NCI-H187 treated with DMSO at 0.1 percent for 48 hours (cell line): ENCODE data around the gene PLA2G3.
A peak's percentile ranks its signal among the peaks of the same experiment; 100 is the strongest.
"Not testable (repeated sequence)": the region's sequence is repeated elsewhere in the genome, so short reads cannot be mapped to it uniquely, and the experiment has no call there.

Experiments used
- DNase-seq: peaks from one replicate; lab custom pipeline; 2025; lab: John Stamatoyannopoulos, UW

Gene PLA2G3, protein sequence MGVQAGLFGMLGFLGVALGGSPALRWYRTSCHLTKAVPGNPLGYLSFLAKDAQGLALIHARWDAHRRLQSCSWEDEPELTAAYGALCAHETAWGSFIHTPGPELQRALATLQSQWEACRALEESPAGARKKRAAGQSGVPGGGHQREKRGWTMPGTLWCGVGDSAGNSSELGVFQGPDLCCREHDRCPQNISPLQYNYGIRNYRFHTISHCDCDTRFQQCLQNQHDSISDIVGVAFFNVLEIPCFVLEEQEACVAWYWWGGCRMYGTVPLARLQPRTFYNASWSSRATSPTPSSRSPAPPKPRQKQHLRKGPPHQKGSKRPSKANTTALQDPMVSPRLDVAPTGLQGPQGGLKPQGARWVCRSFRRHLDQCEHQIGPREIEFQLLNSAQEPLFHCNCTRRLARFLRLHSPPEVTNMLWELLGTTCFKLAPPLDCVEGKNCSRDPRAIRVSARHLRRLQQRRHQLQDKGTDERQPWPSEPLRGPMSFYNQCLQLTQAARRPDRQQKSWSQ

DNA sequence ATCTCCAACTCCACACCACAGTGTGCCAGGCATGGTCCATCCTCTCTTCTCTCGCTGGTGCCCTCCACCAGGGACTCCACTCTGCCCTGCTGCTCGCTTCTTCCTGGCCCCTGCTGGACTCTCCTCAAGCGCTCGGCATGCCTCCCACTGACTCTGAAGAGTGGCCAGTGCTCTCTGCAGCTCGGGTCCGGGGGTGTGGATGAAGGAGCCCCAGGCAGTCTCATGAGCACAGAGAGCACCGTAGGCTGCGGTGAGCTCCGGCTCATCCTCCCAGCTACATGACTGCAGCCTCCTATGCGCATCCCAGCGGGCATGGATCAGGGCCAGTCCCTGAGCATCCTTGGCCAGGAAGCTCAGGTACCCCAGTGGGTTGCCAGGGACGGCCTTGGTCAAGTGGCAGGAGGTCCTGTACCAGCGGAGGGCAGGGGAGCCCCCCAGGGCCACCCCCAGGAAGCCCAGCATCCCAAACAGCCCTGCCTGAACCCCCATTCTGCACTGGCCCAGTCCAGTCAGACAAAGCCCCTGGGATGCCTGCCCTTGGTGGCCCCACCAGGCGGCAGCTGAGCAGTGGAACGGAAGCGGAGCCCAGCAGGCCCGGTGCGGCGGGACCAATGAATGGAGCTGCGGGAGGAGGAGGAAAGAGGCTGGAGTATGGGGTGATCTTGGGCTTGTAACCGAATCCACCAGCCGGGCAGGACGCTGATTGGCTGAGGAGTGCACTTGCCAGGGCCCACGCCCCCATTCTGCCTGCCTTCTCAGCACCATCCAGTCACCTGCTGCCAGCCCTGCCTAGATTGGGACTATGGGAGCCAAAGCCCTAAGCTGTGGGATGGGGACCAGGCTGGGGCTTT lies at the start of gene PLA2G3:
Gene PLA2G3 (minus strand): TSS at position 643 of the 851 bp plus-strand sequence. CDS start 154 bp downstream, at position 489.
- DNase-seq: peak; percentile 4

DNA sequence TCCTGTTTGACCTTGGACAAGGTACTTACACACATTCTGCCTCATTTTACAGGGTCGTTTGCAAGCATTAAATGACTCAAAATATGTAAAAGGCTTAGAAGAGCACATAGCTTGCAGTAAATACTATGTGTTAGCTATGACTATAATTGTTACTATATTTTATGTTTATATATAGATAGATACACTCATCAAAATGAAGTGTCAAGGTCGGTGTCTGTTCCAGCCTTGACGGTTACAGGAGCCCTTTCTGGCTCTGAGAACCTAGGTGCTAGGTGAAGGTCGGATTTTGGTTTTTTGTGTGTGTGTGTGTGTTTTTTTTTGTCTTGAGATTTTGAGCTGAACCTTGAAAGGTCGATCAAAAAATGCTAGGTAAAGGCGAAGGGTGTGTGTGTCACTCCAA lies 47.3 kb upstream of the PLA2G3 start:
- no peak for DNase-seq

DNA sequence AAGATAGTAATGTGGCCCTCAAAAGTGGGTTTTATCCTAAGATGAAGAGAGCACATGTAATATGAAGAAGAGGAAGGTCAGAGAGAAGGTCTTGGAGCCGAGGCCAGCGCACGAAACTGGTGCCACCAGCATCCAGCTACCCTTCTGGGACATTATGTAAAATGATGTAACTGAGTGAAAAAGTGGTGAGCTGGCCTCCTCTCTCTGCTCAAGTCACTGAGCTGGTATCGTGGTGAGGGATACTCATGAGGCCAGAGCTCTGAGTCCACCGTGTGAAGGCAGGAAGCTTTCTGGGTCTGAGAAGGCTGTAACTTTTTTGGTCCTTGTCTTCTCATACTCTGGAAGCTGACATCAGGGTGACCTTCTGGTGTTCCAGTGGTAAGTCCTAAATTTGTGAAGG lies 44.7 kb upstream of the PLA2G3 start:
- DNase-seq: no peak

DNA sequence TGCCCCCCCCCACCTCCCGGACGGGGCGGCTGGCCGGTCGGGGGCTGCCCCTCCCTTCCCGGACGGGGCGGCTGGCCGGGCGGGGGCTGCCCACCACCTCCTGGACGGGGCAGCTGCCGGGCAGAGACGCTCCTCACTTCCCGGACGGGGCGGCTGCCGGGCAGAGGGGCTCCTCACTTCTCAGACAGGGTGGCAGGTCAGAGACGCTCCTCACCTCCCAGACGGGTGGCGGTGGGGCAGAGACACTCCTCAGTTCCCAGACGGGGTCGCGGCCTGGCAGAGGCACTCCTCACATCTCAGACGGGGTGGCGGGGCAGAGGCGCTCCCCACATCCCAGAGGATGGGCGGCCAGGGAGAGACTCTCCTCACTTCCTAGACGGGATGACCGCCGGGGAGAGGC lies 43.7 kb upstream of the PLA2G3 start:
- no peak for DNase-seq

DNA sequence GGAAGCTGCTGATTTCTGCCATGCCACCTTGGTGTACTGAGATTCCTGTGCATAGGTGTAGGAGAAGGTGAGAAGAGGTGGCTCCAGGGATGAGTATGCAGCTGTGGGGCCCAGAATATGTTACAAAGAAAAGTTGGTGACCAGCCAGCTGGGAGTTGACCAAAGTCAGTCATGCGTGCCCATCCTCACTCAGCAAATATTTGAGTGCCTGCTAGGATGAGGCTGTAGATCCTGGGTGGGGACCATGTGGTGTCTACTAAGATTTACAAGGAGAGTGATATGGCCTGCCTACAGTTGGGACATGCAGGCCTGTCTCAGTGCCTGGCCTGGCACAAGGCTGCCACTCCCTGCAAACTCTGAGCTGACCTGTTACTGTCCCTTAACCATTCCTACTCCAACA lies 39.0 kb upstream of the PLA2G3 start:
- no peak for DNase-seq

DNA sequence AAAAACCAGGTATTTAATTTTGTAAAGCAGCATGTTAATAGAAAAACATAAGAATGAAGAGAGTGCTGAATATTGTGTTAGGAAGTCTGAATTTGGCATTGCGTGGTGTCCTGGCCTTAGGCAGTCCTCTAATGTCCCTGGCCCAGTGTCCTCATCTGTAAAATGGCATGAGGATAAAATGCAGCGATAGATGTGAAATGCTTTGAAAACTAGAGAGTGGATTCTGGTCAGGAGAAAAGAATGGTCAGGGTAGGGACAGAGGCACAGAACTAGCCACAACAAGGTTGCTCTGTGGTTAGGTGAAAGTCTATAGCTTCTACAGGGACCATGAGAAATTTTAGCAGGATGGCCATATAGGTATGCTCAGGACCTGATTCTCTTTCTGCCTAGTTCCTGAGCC lies 38.6 kb upstream of the PLA2G3 start:
- DNase-seq: no peak

DNA sequence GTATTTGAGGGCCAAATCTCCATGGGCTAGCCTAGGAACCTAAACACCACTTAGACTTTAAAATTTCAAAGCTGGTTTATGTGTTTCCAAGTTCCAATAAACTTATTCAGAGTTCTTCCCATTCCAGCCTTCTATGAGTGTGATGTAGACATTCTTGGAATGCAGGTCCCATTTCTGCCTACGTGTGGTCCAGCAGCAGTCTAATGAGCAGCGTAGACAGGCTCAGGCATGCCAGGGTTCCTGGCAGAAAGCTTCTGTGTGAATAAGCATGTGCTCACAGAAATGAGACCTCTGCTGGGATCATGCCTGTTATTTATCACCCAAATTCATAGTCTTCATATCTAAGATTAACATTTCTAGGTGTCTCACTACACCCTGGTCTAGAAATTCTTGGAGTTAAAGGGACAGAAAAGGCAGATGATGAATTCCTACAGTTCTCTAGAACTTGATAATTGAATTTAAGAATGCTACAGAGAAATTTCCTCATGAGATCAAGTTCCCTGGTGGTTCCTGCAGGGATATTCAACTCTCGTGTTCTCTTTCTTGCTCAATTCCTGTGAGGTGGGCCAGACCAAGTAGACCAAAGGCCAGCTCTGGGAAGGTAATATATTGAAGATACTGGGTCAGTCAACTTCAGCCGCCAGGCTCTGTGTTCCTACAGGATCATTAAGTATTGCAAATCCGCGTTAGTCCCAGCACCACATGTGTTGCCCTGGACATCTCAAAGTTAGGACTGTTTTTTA lies 37.3 kb upstream of the PLA2G3 start:
- no peak for DNase-seq

DNA sequence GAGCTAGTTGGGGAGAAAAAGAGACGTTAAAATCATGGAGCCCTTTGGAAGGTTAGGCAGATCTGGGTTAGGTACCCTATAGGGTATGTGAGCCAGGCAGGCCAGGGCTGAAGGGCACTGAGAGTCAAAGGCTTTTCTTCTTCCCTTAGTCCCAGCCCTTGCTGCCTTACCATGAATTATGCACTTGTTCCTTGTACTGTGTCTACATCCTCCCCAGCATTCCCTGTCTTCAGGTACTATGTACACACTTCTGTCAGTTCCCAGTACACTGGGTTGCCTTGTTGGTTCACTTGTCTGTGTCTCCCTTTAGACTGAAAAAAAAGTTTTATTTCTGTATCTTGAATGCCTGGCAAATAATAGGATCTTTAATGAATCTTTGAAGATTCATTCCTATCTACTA lies 36.6 kb upstream of the PLA2G3 start:
- DNase-seq: no peak

DNA sequence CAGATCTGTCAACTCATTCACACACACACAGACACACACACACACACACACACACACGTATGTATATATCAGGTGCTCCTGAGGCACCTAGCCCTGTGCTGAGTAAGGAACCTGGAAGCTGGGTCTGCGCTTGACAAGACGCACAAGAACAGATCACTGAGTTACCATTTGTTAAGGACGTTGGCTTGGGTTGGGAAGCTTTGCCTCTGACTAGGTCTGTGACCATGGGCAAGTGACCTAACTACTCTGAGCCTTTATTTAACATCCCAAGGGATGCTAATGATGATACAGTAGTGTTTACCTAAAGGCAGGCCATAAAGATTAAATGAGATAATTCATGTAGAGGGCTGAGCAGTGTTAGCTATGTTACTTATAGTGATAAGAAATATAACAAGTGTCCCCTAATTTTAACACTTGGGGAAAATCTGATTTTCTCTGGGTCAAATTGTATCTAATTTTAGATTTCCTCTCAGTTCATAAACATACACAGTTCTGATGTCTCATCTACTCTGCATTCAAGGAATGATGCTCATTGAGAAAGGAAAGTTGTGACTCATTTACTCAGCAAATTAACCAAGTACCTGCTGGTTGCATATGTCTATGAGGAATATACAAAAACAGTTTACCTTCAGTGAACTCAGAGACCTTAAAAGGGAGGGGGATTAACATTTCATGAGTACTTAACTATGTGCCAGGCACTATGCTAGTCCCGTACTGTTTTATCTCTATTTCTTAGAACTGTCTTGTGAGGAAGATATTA lies 33.3 kb upstream of the PLA2G3 start:
- DNase-seq: no peak

DNA sequence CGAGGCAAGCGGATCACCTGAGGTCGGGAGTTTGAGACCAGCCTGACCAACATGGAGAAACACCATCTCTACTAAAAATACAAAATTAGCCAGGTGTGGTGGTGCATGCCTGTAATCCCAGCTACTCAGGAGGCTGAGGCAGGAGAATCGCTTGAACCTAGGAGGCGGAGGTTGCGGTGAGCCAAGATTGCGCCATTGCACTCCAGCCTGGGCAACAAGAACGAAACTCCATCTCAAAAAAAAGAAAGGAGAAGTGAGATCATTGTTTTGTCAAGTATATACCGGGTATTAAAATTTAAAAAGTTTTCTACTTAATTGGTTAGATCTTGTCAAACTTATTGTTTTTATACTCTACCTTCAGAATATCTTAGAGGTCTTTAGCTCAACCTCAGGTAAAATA lies 31.4 kb upstream of the PLA2G3 start:
- DNase-seq: not testable (repeated sequence)

DNA sequence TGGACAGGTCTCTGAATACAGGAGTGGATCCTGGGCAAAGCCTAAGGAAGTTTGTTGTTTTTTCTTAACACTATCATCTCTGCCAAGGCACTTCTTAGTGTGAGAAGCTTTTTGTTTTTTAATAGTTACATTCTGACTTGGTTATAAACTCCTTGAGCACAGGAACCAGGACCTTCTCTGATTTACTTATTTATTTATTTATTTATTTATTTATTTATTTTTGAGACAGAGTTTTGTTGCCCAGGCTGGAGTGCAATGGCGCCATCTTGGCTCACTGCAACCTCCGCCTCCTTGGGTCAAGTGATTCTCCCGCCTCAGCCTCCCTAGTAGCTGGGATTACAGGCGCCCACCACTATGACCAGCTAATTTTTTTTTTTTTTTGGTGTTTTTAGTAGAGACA lies 30.7 kb upstream of the PLA2G3 start:
- DNase-seq: no peak

DNA sequence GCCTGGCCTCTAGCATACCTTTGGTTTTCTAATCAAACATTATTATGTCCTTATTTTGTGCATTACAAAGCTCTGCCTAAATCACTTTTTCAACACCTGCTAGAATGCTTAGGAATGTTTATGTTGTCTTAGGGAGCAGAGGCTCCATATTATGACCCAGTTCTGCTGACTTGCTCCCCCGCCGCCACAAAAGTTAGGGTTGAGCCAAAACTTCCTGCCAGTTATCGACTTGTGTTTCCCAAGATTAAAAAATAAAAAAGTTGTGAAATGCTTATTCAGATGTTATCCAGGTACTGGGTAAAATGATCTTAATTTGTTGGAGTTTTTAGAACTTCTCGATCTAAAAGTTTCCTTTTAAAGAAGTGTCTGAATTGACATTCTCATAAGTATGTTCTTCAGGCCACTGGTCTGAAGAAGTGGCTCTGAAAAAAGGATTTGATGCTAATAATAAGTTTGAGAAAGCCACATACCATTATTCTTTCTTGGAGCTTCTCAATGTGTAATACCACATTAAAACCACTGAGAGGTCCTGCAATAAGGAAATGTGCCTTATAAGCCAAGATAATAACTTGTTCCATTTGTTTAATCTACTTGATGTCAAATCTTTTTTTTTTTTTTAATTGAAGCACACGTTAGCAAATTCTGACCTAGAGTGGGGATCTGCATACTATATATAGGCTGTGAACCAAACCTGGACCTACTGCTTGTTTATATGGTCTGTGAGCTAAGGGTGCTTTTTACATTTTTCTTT lies 21.9 kb upstream of the PLA2G3 start:
- no peak for DNase-seq

DNA sequence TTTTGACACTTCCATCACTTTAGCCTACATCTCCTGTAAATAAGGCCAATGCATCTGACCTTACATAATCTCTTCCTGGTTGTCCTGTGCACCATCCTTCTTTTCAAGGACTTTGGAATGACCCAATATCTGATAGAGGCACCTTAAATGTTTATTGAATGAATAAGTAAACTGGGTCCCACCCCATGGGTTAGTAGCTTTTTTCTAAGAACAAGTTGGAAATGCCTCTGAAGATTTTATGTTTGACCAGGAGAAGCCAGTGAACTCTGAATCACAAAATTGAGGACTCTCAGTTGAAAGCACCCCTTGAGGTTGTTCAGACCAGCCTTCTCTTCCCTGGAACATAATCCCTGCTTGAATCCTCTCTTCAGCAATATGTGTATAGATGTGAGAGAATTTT lies 21.1 kb upstream of the PLA2G3 start:
- DNase-seq: no peak

DNA sequence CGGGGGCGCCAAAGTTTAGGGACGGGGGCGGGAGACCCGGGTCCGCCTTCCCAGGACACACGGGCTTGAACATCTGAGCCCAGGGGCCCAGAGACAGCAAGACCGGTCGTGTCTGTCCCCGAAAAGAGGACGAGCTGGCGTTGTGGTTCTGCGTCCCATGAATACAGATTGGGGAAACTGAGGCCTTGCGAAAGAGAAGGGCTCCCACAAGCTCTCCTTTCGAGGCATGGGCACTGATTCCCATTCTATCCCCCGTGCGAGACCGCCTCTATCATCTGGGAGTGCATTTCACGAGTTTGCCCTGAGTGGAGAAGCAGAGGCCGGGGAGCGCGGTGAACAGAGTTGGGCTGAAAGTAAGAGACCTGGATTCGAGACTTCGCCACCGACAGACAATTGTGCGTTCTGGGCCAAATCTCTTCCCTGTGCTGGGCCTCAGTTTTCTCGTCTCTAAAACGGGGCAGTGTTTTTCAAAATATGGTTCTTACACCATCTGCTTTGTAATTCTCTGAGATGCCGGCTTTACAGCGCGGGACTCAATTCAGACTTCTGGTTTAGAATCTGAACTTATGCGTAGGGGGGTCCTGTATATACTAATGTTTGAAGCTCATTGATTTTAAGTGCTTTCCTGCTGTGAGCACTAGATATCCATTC lies 20.1 kb upstream of the PLA2G3 start:
- DNase-seq: no peak

DNA sequence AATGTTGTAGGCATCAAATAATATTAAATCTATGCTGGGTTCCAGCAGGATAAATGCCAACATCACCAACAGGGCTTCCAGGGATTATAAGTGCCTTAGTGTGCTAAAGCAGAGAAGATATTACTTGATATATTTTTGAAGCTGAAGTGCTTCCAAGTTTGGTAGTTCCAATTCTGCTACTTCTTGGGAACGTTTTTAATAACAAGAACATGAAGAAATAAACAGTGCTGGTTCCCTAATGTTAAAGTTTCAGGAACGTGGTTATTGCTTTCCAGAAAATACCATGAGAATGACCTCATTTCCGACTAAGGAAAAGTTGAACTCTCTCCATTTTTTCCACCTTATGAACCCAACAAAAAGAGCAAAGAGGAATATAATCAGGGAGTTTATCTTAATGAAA lies 15.1 kb upstream of the PLA2G3 start:
- no peak for DNase-seq

DNA sequence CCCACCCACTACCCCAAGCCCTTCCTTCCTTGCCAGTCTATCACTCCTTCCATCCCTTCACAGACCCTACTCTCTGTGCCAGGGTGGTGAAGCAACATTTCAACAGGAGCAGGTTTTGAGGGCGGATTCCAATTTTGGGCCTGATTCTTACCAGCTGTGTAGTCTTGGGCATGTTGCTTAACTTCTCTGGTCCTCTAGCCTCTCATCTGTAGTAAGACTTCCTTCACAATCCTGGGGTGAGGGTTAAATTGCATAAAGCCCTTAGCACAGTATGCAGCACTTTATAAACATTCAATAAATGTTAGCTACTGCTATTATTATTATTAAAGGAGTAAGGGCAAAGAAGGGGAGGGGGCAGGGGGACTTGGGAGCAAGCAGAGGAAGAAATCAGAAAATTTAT lies 14.7 kb upstream of the PLA2G3 start:
- DNase-seq: no peak

DNA sequence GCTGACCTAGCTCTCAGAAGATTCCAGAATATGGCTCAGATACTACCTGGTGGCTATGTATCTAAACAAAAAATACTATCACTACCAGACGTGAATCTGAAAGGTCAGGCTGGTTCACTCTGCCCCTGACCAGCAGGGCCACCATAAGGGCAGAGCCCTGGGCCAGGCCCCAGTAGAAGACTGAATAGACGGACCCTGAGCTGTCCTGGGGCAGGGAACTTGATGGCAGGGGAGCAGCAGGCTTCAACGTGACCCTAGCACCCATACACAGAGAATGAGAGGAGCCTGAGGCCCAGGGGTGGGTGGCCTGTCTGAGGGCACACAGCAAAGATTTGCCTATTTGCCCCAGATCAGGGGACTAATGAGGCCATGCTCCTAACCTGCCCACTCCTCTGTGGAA lies 13.0 kb upstream of the PLA2G3 start:
- DNase-seq: no peak

DNA sequence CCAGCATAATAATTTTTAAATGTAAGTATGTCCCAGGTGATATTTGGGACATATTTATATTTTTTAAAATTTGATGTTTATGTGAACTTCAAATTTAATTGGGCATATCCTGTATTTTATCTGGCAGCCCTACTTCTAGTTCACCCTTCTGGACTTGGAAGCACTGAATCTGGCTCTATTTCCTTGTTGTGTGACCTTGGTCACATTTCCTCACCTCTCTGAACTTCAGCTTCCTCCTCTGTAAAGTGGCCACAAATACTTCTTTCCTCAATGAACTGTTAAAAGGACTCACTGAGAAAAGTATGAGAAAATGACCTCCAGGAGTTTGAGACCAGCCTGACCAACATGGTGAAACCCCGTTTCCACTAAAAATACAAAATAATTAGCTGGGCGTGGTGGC lies 11.6 kb upstream of the PLA2G3 start:
- DNase-seq: no peak

DNA sequence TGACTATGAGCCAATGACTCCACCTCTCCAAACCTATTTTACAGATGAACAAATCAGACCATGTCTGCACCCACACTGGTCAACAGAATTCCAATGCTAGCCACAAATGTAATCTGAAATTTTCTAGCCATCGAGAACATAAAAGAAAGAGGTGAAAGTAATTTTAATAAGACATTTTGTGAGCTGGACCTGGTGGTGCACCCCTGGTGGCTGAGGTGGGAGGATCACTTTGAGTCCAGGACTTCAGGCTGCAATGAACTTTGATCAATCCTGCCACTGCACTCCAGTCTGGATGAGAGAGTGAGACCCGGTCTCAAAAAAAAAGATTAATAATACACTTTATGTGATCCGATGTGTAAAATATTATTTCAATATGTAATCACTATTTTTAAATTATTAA lies 10.3 kb upstream of the PLA2G3 start:
- DNase-seq: no peak

DNA sequence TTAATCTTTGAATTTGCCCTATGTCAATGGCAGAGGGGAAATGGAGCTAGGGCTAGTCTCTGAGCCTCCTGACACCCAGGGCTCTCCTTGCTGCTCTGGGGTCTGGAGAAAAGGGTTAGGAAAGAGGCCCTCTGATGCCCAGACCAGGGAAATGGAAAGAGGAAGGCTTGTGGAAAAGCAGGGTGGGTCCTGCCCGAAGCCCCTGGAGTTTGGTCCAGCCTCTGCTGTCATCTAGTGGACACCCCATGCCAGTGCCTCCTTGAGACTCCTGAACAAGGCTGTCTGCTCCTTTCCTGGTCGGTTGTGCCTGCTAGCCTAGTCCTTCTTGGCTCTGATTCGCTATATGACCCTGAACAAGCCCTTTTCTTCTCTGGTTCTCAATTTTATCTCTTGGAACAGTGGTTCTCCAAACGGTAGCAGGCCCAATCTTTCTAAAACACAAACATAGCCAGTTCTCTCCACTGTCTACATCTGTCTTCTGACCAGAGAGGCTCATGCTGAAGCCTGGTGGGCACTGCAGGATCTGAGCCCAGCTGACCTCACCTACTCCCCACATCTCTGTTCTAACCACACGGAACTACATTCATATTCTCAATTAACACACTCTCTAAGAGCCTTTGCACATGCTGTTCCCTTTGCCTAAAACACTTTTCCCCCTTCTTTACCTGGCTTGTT lies 8.8 kb upstream of the PLA2G3 start:
- DNase-seq: no peak
